Activated naive CD4-positive, alpha-beta T cell treated with anti-CD3 and anti-CD28 coated beads, Interleukin-2, amount 10 ng/mL, durations not matched to agents 7 days and 5 days (primary cell): ENCODE measurements around the gene SPAG4.

Experiments
- CTCF ChIA-PET: fragments of 350-600 bp; sonication (Branson Sonifier 250); formaldehyde crosslinking; loops from one replicate; lab custom pipeline; 2021; ENCODE audit warnings: antibody characterized with exemption; lab: Charles Lee
- DNase-seq: peaks from one replicate; pipeline ENCODE4 v3.0.0-alpha.2; 2020
- H3K27ac Mint-ChIP-seq: one replicate; pipeline ENCODE4 v1.8.0; 2021; ENCODE audit warnings: mild to moderate bottlenecking, moderate library complexity, mixed read lengths
- H3K27me3 Mint-ChIP-seq: one replicate; pipeline ENCODE4 v1.8.0; 2021; ENCODE audit warnings: mild to moderate bottlenecking, mixed read lengths
- H3K36me3 Mint-ChIP-seq: one replicate; pipeline ENCODE4 v1.8.0; 2021; ENCODE audit warnings: mixed read lengths
- H3K4me1 Mint-ChIP-seq: one replicate; pipeline ENCODE4 v1.8.0; 2021; ENCODE audit warnings: mixed read lengths
- H3K4me3 Mint-ChIP-seq: one replicate; pipeline ENCODE4 v1.8.0; 2021; ENCODE audit warnings: mild to moderate bottlenecking, moderate library complexity, mixed read lengths
- H3K9me3 Mint-ChIP-seq: one replicate; pipeline ENCODE4 v1.8.0; 2021; ENCODE audit warnings: mixed read lengths

The SPAG4 gene

GRCh38 chr20:35662551-35662950 is 46.9 kb downstream of the SPAG4 start:
- CTCF ChIA-PET, result interaction anchor here (2.1 kb wide), 1 partner anchor 43 kb away, joined by 9 read pairs; no protein-coding TSS in a partner anchor
- no peak for DNase-seq
- Mint-ChIP-seq H3K36me3 (peaks cover 29% of the 10 kb centered on the region), H3K4me3 (peak overlapping the region; percentile 91), H3K27me3 (no peaks in the 10 kb centered on the region), H3K4me1 (peaks cover 61% of the 10 kb centered on the region), H3K27ac (peak overlapping the region; percentile 99), H3K9me3 (no peaks in the 10 kb centered on the region)

- CTCF ChIA-PET, result interaction anchor here (0.6 to 1.4 kb wide), 5 partner anchors 44 to 290 kb away, joined by 3 to 8 read pairs (median 4); partner anchors contain the start of gene SCAND1
- peak; percentile 82 for DNase-seq
- H3K4me1 Mint-ChIP-seq, result peaks cover 51% of the 10 kb centered on the region
- peak overlapping the region; percentile 91 for H3K4me3 Mint-ChIP-seq
- H3K9me3 Mint-ChIP-seq, result no peaks in the 10 kb centered on the region
- no peaks in the 10 kb centered on the region for H3K27me3 Mint-ChIP-seq
- peak overlapping the region; percentile 99 for H3K27ac Mint-ChIP-seq
- H3K36me3 Mint-ChIP-seq, result peaks cover 30% of the 10 kb centered on the region
Measured at GRCh38 chr20:35663516-35664465, 48.2 kb downstream of the SPAG4 start.

- Mint-ChIP-seq H3K36me3 (peaks cover 30% of the 10 kb centered on the region), H3K27me3 (no peaks in the 10 kb centered on the region), H3K4me1 (peaks cover 43% of the 10 kb centered on the region), H3K9me3 (no peaks in the 10 kb centered on the region), H3K4me3 (peak within 1 kb of the TSS; percentile 91), H3K27ac (peak within 1 kb of the TSS; percentile 99)
- CTCF ChIA-PET, result interaction anchor here (0.6 to 1.4 kb wide), 3 partner anchors 45 to 289 kb away, joined by 4 to 8 read pairs (median 4); partner anchors contain the start of gene SCAND1
- peak; percentile 96 for DNase-seq
Measured at GRCh38 chr20:35664466-35665206, 49.0 kb downstream of the SPAG4 start, which contains the start of the genes CPNE1 and RBM12. CPNE1 (minus strand) TSS chr20:35664900; CDS start chr20:35632923, 31,977 bp downstream. RBM12 (minus strand) TSS chr20:35664900; CDS start chr20:35655322, 9,578 bp downstream.

- peak overlapping the region; percentile 31 for H3K4me3 Mint-ChIP-seq
- CTCF ChIA-PET, result interaction anchor here (0.7 to 0.9 kb wide), 3 partner anchors 15 to 44 kb away, joined by 3 to 4 read pairs (median 4); no protein-coding TSS in a partner anchor
- no peak for DNase-seq
- H3K27ac Mint-ChIP-seq, result peak overlapping the region; percentile 75
- H3K36me3 Mint-ChIP-seq, result peaks cover 37% of the 10 kb centered on the region
- H3K9me3 Mint-ChIP-seq, result no peaks in the 10 kb centered on the region
- peaks cover 30% of the 10 kb centered on the region for H3K4me1 Mint-ChIP-seq
- no peaks in the 10 kb centered on the region for H3K27me3 Mint-ChIP-seq
Measured at GRCh38 chr20:35665949-35666288, 50.3 kb downstream of the SPAG4 start.

GRCh38 chr20:35669221-35669620 is 53.6 kb downstream of the SPAG4 start:
- DNase-seq, result no peak
- no peaks in the 10 kb centered on the region for H3K27me3 Mint-ChIP-seq
- H3K36me3 Mint-ChIP-seq, result peaks cover 38% of the 10 kb centered on the region
- H3K4me3 Mint-ChIP-seq, result no peak overlapping the region
- H3K27ac Mint-ChIP-seq, result no peak overlapping the region
- CTCF ChIA-PET, result no interaction called here
- H3K4me1 Mint-ChIP-seq, result peaks cover 4% of the 10 kb centered on the region
- no peaks in the 10 kb centered on the region for H3K9me3 Mint-ChIP-seq

GRCh38 chr20:35669681-35670080 is 54.1 kb downstream of the SPAG4 start:
- peaks cover 4% of the 10 kb centered on the region for H3K4me1 Mint-ChIP-seq
- DNase-seq, result no peak
- no peaks in the 10 kb centered on the region for H3K9me3 Mint-ChIP-seq
- H3K27ac Mint-ChIP-seq, result no peak overlapping the region
- CTCF ChIA-PET, result interaction anchor here (0.6 kb wide), 1 partner anchor 1365 kb away, joined by 3 read pairs; no protein-coding TSS in a partner anchor
- H3K36me3 Mint-ChIP-seq, result peaks cover 38% of the 10 kb centered on the region
- no peaks in the 10 kb centered on the region for H3K27me3 Mint-ChIP-seq
- no peak overlapping the region for H3K4me3 Mint-ChIP-seq
